HL-60 (cell line): ENCODE measurements around the gene PIGQ.

Experiments used
- CTCF ChIP-seq: IDR thresholded peaks from one replicate; pipeline ENCODE4 v1.5.1; 2011; ENCODE audit warnings: low read length, control low read depth, inconsistent platforms; ENCODE audit not compliant: insufficient read depth
- REST ChIP-seq: IDR thresholded peaks from 2 replicates; pipeline ENCODE4 v1.6.1; 2012; ENCODE audit warnings: low read depth; ENCODE audit not compliant: insufficient replicate concordance

- TF ChIP-seq CTCF (no peak), REST (no peak)
These were observed 41.4 kb upstream of the PIGQ start for GRCh38 chr16:528111-529011.
